ENCODE measurements around the gene BCAS4.

Gene BCAS4

GRCh38 chr20:50862546-50862945, 67.7 kb downstream of the BCAS4 start:
- POLR2A ChIA-PET: no interaction called here
- Histone ChIP-seq H3K9me3 (ENCODE audit: control extremely low read depth in 1 of 5, control insufficient read depth in 4 of 5, insufficient read depth in 2 of 5, low read depth in 1 of 5, low read length in 4 of 5) (no peaks in the 10 kb centered on the region), H3K4me3 (ENCODE audit: control insufficient read depth in 1 of 7, extremely low read depth in 1 of 7, insufficient read depth in 4 of 7, low read depth in 2 of 7, low read length in 6 of 7) (no peak overlapping the region), H3K36me3 (ENCODE audit: control insufficient read depth in 4 of 4, insufficient read depth in 4 of 4, low read length in 3 of 4) (peaks cover 0 to 7% (median 0%) of the 10 kb centered on the region in 4 experiments), H3K27me3 (replicated peaks in 2 of 5; ENCODE audit: control insufficient read depth in 4 of 5, insufficient read depth in 5 of 5, low read length in 4 of 5) (no peaks in the 10 kb centered on the region), H3K27ac (ENCODE audit: insufficient read depth in 1 of 2, low read depth in 1 of 2, low read length in 2 of 2, poor library complexity in 1 of 2, severe bottlenecking in 2 of 2) (no peak overlapping the region), H3K4me1 (ENCODE audit: control extremely low read depth in 1 of 4, control insufficient read depth in 4 of 4, insufficient read depth in 4 of 4, low read length in 3 of 4) (no peaks in the 10 kb centered on the region)
- 100% methylated on average over 3 of the region's 3 CpGs for WGBS (ENCODE audit: insufficient coverage)
- CTCF ChIA-PET: interaction anchor here (1.7 kb wide), 1 partner anchor 8 kb away, joined by 6 read pairs; no protein-coding TSS in a partner anchor
- no peak for DNase-seq

- Histone ChIP-seq H3K27ac (ENCODE audit: insufficient read depth in 1 of 2, low read depth in 1 of 2, low read length in 2 of 2, poor library complexity in 1 of 2, severe bottlenecking in 2 of 2) (no peak overlapping the region), H3K36me3 (ENCODE audit: control insufficient read depth in 4 of 4, insufficient read depth in 4 of 4, low read length in 3 of 4) (peaks cover 0 to 8% (median 3%) of the 10 kb centered on the region in 4 experiments), H3K27me3 (replicated peaks in 2 of 5; ENCODE audit: control insufficient read depth in 4 of 5, insufficient read depth in 5 of 5, low read length in 4 of 5) (no peaks in the 10 kb centered on the region), H3K4me1 (ENCODE audit: control extremely low read depth in 1 of 4, control insufficient read depth in 4 of 4, insufficient read depth in 4 of 4, low read length in 3 of 4) (no peaks in the 10 kb centered on the region), H3K4me3 (ENCODE audit: control insufficient read depth in 1 of 7, extremely low read depth in 1 of 7, insufficient read depth in 4 of 7, low read depth in 2 of 7, low read length in 6 of 7) (no peak overlapping the region), H3K9me3 (ENCODE audit: control extremely low read depth in 1 of 5, control insufficient read depth in 4 of 5, insufficient read depth in 2 of 5, low read depth in 1 of 5, low read length in 4 of 5) (no peaks in the 10 kb centered on the region)
- WGBS (ENCODE audit: insufficient coverage): 98% methylated on average over 4 of the region's 6 CpGs
- ChIA-PET POLR2A (no interaction called here), CTCF (interaction anchor here (1.2 kb wide), 1 partner anchor 21 kb away, joined by 3 read pairs; no protein-coding TSS in a partner anchor)
- no peak for DNase-seq
Observed at GRCh38 chr20:50865114-50865513, 70.3 kb downstream of the BCAS4 start.

GRCh38 chr20:50865591-50865990, 70.7 kb downstream of the BCAS4 start:
- H3K27ac ChIP-seq (ENCODE audit: insufficient read depth in 1 of 2, low read depth in 1 of 2, low read length in 2 of 2, poor library complexity in 1 of 2, severe bottlenecking in 2 of 2): no peak overlapping the region

GRCh38 chr20:50866036-50866685, 71.3 kb downstream of the BCAS4 start:
- POLR2A ChIA-PET: no interaction called here
- 97% methylated on average over 12 of the region's 12 CpGs for WGBS (ENCODE audit: insufficient coverage)
- peaks cover 0 to 8% (median 3%) of the 10 kb centered on the region in 4 experiments for H3K36me3 ChIP-seq (ENCODE audit: control insufficient read depth in 4 of 4, insufficient read depth in 4 of 4, low read length in 3 of 4)
- no peaks in the 10 kb centered on the region for H3K9me3 ChIP-seq (ENCODE audit: control extremely low read depth in 1 of 5, control insufficient read depth in 4 of 5, insufficient read depth in 2 of 5, low read depth in 1 of 5, low read length in 4 of 5)
- H3K27ac ChIP-seq (ENCODE audit: insufficient read depth in 1 of 2, low read depth in 1 of 2, low read length in 2 of 2, poor library complexity in 1 of 2, severe bottlenecking in 2 of 2): no peak overlapping the region
- CTCF ChIA-PET: interaction anchor here (0.8 to 1.2 kb wide), 2 partner anchors 20 to 73 kb away, joined by 3 read pairs; no protein-coding TSS in a partner anchor
- DNase-seq: no peak
- peaks cover 0 to 2% (median 0%) of the 10 kb centered on the region in 4 experiments for H3K4me1 ChIP-seq (ENCODE audit: control extremely low read depth in 1 of 4, control insufficient read depth in 4 of 4, insufficient read depth in 4 of 4, low read length in 3 of 4)
- no peaks in the 10 kb centered on the region for H3K27me3 ChIP-seq (replicated peaks in 2 of 5; ENCODE audit: control insufficient read depth in 4 of 5, insufficient read depth in 5 of 5, low read length in 4 of 5)
- H3K4me3 ChIP-seq (ENCODE audit: control insufficient read depth in 1 of 7, extremely low read depth in 1 of 7, insufficient read depth in 4 of 7, low read depth in 2 of 7, low read length in 6 of 7): no peak overlapping the region

More at GRCh38 chr20:50865591-50865990, 70.7 kb downstream of the BCAS4 start:
- Histone ChIP-seq H3K4me3 (ENCODE audit: control insufficient read depth in 1 of 7, extremely low read depth in 1 of 7, insufficient read depth in 4 of 7, low read depth in 2 of 7, low read length in 6 of 7) (no peak overlapping the region), H3K4me1 (ENCODE audit: control extremely low read depth in 1 of 4, control insufficient read depth in 4 of 4, insufficient read depth in 4 of 4, low read length in 3 of 4) (no peaks in the 10 kb centered on the region), H3K9me3 (ENCODE audit: control extremely low read depth in 1 of 5, control insufficient read depth in 4 of 5, insufficient read depth in 2 of 5, low read depth in 1 of 5, low read length in 4 of 5) (no peaks in the 10 kb centered on the region), H3K27me3 (replicated peaks in 2 of 5; ENCODE audit: control insufficient read depth in 4 of 5, insufficient read depth in 5 of 5, low read length in 4 of 5) (no peaks in the 10 kb centered on the region), H3K36me3 (ENCODE audit: control insufficient read depth in 4 of 4, insufficient read depth in 4 of 4, low read length in 3 of 4) (peaks cover 0 to 8% (median 3%) of the 10 kb centered on the region in 4 experiments)
- CTCF ChIA-PET: interaction anchor here (1.2 kb wide), 1 partner anchor 21 kb away, joined by 3 read pairs; no protein-coding TSS in a partner anchor
- POLR2A ChIA-PET: no interaction called here
- no peak for DNase-seq
- 97% methylated on average over 7 of the region's 7 CpGs for WGBS (ENCODE audit: insufficient coverage)

DNA sequence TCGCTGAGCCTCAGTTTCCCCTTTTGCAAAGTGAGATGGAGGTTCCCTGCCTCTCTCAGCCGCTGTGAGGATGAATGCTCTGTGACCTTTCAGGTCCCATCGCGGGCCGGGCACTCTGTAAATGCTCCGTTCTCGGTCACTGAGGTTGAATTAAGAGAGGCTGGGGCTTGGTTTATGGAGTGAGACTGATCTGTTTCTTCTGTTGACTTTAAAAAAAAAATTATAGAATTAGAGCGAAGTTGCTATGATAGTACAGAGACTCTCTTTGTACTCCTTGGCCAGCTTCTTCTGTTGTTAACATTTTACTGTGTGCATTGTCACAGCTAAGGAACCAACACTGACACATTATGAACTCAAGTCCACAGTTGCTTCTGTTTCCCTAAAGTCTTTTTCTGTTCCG, 72.0 kb downstream of the BCAS4 start:
- no peaks in the 10 kb centered on the region for H3K9me3 ChIP-seq (ENCODE audit: control extremely low read depth in 1 of 5, control insufficient read depth in 4 of 5, insufficient read depth in 2 of 5, low read depth in 1 of 5, low read length in 4 of 5)

GRCh38 chr20:50867805-50868204, 72.9 kb downstream of the BCAS4 start:
- DNase-seq: no peak
- Histone ChIP-seq H3K4me3 (ENCODE audit: control insufficient read depth in 1 of 7, extremely low read depth in 1 of 7, insufficient read depth in 4 of 7, low read depth in 2 of 7, low read length in 6 of 7) (no peak overlapping the region), H3K36me3 (ENCODE audit: control insufficient read depth in 4 of 4, insufficient read depth in 4 of 4, low read length in 3 of 4) (peaks cover 0 to 8% (median 3%) of the 10 kb centered on the region in 4 experiments), H3K4me1 (ENCODE audit: control extremely low read depth in 1 of 4, control insufficient read depth in 4 of 4, insufficient read depth in 4 of 4, low read length in 3 of 4) (peaks cover 0 to 14% (median 8%) of the 10 kb centered on the region in 4 experiments), H3K9me3 (ENCODE audit: control extremely low read depth in 1 of 5, control insufficient read depth in 4 of 5, insufficient read depth in 2 of 5, low read depth in 1 of 5, low read length in 4 of 5) (no peaks in the 10 kb centered on the region), H3K27ac (ENCODE audit: insufficient read depth in 1 of 2, low read depth in 1 of 2, low read length in 2 of 2, poor library complexity in 1 of 2, severe bottlenecking in 2 of 2) (no peak overlapping the region), H3K27me3 (replicated peaks in 2 of 5; ENCODE audit: control insufficient read depth in 4 of 5, insufficient read depth in 5 of 5, low read length in 4 of 5) (no peaks in the 10 kb centered on the region)
- CTCF ChIA-PET: no interaction called here
- WGBS (ENCODE audit: insufficient coverage): 94% methylated on average over 3 of the region's 6 CpGs
- POLR2A ChIA-PET: no interaction called here

More for the DNA sequence above, 72.0 kb downstream of the BCAS4 start:
- H3K27ac ChIP-seq (ENCODE audit: insufficient read depth in 1 of 2, low read depth in 1 of 2, low read length in 2 of 2, poor library complexity in 1 of 2, severe bottlenecking in 2 of 2): no peak overlapping the region
- no peak for DNase-seq
- WGBS (ENCODE audit: insufficient coverage): 100% methylated on average over 2 of the region's 9 CpGs
- no peaks in the 10 kb centered on the region for H3K27me3 ChIP-seq (replicated peaks in 2 of 5; ENCODE audit: control insufficient read depth in 4 of 5, insufficient read depth in 5 of 5, low read length in 4 of 5)
- ChIA-PET CTCF (interaction anchor here (0.8 kb wide), 1 partner anchor 72 kb away, joined by 3 read pairs; no protein-coding TSS in a partner anchor), POLR2A (no interaction called here)
- H3K36me3 ChIP-seq (ENCODE audit: control insufficient read depth in 4 of 4, insufficient read depth in 4 of 4, low read length in 3 of 4): peaks cover 0 to 8% (median 3%) of the 10 kb centered on the region in 4 experiments
- H3K4me1 ChIP-seq (ENCODE audit: control extremely low read depth in 1 of 4, control insufficient read depth in 4 of 4, insufficient read depth in 4 of 4, low read length in 3 of 4): peaks cover 0 to 9% (median 3%) of the 10 kb centered on the region in 4 experiments
- H3K4me3 ChIP-seq (ENCODE audit: control insufficient read depth in 1 of 7, extremely low read depth in 1 of 7, insufficient read depth in 4 of 7, low read depth in 2 of 7, low read length in 6 of 7): no peak overlapping the region
